ENCODE measurements around the gene ATP1B3. TPM values are rescaled to one million over a fixed set of nuclear protein-coding genes. Genes with fewer than 3 reads are reported as not detected.

ATP1B3 gene
- total RNA-seq, 1 experiment from 2014 or later: 167 TPM

DNA sequence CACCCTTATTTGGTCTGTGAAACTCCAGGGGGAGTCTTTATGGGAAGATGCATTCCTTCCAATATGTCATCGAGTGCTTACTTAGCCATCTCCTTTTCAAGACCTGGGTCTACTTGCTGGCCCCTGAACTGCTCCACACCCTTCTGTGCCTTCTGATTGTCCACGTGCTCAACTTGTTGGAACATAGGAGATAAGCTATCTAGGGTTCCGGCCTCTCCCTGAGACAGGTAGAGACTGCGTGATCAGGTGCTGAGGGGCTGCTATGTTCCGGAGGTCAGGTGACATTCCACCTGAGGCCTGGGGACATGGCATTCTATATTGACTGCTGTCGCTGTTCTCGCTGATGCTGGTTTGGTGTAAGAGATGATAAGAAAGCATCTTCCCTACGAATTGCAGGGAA, 65.6 kb downstream of the ATP1B3 start:
- Histone ChIP-seq H3K36me3 (ENCODE audit: insufficient read depth, low read length, poor library complexity, severe bottlenecking) (no peaks in the 10 kb centered on the region), H3K4me1 (ENCODE audit: insufficient read depth, low read length, poor library complexity, severe bottlenecking) (peaks cover 4% of the 10 kb centered on the region), H3K27ac (ENCODE audit: low read depth, low read length, poor library complexity, severe bottlenecking) (no peak overlapping the region), H3K4me3 (ENCODE audit: low read depth, low read length, poor library complexity, severe bottlenecking) (no peak overlapping the region), H3K9me3 (ENCODE audit: low read depth, low read length, poor library complexity, severe bottlenecking) (no peaks in the 10 kb centered on the region), H3K27me3 (replicated peaks; ENCODE audit: insufficient read depth, low read depth, low read length, poor library complexity) (no peaks in the 10 kb centered on the region)
- ChIA-PET CTCF (no interaction called here), POLR2A (ENCODE audit: low non-redundant PET) (no interaction called here)
- intact Hi-C loops (cut with micrococcal nuclease; ENCODE audit: unreplicated experiment): no loop called here
- TF ChIP-seq, protein P1, sequence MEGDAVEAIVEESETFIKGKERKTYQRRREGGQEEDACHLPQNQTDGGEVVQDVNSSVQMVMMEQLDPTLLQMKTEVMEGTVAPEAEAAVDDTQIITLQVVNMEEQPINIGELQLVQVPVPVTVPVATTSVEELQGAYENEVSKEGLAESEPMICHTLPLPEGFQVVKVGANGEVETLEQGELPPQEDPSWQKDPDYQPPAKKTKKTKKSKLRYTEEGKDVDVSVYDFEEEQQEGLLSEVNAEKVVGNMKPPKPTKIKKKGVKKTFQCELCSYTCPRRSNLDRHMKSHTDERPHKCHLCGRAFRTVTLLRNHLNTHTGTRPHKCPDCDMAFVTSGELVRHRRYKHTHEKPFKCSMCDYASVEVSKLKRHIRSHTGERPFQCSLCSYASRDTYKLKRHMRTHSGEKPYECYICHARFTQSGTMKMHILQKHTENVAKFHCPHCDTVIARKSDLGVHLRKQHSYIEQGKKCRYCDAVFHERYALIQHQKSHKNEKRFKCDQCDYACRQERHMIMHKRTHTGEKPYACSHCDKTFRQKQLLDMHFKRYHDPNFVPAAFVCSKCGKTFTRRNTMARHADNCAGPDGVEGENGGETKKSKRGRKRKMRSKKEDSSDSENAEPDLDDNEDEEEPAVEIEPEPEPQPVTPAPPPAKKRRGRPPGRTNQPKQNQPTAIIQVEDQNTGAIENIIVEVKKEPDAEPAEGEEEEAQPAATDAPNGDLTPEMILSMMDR (conservative IDR thresholded peaks at IDR 0.05; ENCODE audit: low read depth, low read length): no peak
- no peak for TF ChIP-seq EZH2 (IDR thresholded peaks at IDR 0.05; ENCODE audit: borderline replicate concordance, low read depth, low read length, poor library complexity, severe bottlenecking)
- no peak for DNase-seq (ENCODE audit: low spot score)
- no TSS peak for BruUV-seq (replicated peaks)

DNA sequence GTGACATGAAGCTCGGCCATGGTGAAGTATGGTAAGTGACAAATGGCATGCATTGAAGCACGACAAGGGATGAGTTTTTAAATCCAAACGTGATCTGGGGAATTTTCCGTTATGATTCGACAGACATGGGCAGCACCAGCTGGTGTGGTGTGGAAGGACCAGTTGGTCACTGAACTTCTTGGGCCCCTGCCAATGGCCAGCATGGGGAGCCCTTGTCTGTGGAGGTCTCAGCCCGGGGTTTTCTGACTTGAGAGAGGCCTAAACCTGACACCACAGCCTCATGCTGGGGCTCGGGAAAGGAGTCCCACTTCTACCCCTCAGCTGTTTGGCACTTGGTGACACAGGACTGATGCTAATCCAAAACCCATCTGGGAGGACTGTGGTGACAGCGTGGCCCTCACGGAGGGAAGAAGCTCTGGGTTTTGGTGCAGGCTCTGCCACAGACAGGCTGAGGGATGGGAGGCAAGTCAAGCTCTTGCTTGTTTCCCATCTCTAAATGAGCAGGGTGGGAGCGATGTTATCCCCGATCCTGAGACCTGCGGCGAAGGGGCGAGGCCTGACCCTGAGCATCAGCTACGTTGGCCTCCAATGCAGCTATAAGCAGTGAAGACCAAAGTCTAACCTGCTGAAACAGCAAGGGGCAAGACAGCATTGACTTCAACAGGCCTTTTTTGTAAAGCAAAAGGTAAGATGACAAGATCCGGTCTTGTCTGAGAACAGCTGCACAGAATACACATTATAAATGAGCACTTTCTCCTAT, 69.5 kb downstream of the ATP1B3 start:
- Histone ChIP-seq H3K36me3 (ENCODE audit: insufficient read depth, low read length, poor library complexity, severe bottlenecking) (no peaks in the 10 kb centered on the region), H3K9me3 (ENCODE audit: low read depth, low read length, poor library complexity, severe bottlenecking) (no peaks in the 10 kb centered on the region), H3K4me3 (ENCODE audit: low read depth, low read length, poor library complexity, severe bottlenecking) (no peak overlapping the region), H3K27ac (ENCODE audit: low read depth, low read length, poor library complexity, severe bottlenecking) (no peak overlapping the region), H3K4me1 (ENCODE audit: insufficient read depth, low read length, poor library complexity, severe bottlenecking) (no peaks in the 10 kb centered on the region), H3K27me3 (replicated peaks; ENCODE audit: insufficient read depth, low read depth, low read length, poor library complexity) (no peaks in the 10 kb centered on the region)
- no TSS peak for BruUV-seq (replicated peaks)
- ChIA-PET POLR2A (ENCODE audit: low non-redundant PET) (no interaction called here), CTCF (no interaction called here)
- intact Hi-C loops (cut with micrococcal nuclease; ENCODE audit: unreplicated experiment): no loop called here
- no peak for DNase-seq (ENCODE audit: low spot score)
- TF ChIP-seq EZH2 (IDR thresholded peaks at IDR 0.05; ENCODE audit: borderline replicate concordance, low read depth, low read length, poor library complexity, severe bottlenecking): no peak
- TF ChIP-seq, protein P1 (conservative IDR thresholded peaks at IDR 0.05; ENCODE audit: low read depth, low read length): no peak

DNA sequence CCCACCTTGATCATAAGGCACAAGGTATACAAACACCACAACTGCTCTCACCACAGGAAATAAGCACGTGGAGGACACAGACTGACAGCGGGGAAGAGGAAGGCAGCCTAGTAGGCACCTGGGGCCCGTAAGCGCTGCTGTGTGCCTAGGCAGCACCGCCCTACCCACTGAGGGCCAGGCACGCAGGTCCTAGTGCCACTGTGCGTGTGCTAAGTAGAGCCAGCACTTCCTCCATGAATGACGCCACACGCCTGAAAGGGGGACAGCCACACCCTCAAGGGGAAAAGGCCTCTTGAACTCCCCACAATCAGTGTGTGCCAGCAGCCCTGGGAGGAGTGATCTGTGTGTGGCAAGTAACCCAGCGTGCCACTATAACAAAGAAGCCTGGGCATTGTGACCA, 73.0 kb downstream of the ATP1B3 start:
- CTCF ChIA-PET: interaction anchor here (0.6 kb wide), 1 partner anchor 171 kb away, joined by 7 read pairs; no protein-coding TSS in a partner anchor
- TF ChIP-seq, protein P1 (conservative IDR thresholded peaks at IDR 0.05; ENCODE audit: low read depth, low read length): no peak
- TF ChIP-seq EZH2 (IDR thresholded peaks at IDR 0.05; ENCODE audit: borderline replicate concordance, low read depth, low read length, poor library complexity, severe bottlenecking): no peak
- Histone ChIP-seq H3K4me3 (ENCODE audit: low read depth, low read length, poor library complexity, severe bottlenecking) (no peak overlapping the region), H3K27me3 (replicated peaks; ENCODE audit: insufficient read depth, low read depth, low read length, poor library complexity) (no peaks in the 10 kb centered on the region), H3K27ac (ENCODE audit: low read depth, low read length, poor library complexity, severe bottlenecking) (no peak overlapping the region), H3K9me3 (ENCODE audit: low read depth, low read length, poor library complexity, severe bottlenecking) (no peaks in the 10 kb centered on the region), H3K4me1 (ENCODE audit: insufficient read depth, low read length, poor library complexity, severe bottlenecking) (no peaks in the 10 kb centered on the region), H3K36me3 (ENCODE audit: insufficient read depth, low read length, poor library complexity, severe bottlenecking) (no peaks in the 10 kb centered on the region)
- POLR2A ChIA-PET (ENCODE audit: low non-redundant PET): no interaction called here
- no TSS peak for BruUV-seq (replicated peaks)
- no peak for DNase-seq (ENCODE audit: low spot score)
- intact Hi-C loops (cut with micrococcal nuclease; ENCODE audit: unreplicated experiment): no loop called here
